Endothelial cell of umbilical vein (primary cell): ENCODE data around the gene PHEX. TPM values are rescaled to one million over a fixed set of nuclear protein-coding genes. Genes with fewer than 3 reads are reported as not detected.

ENCODE experiments used
- BruUV-seq: library from RNA; stranded (reverse); fragments of 400-500 nt; replicated peaks from 2 replicates; lab custom pipeline; 2021; lab: Mats Ljungman, UMichigan
- CTCF ChIA-PET: fragments of 300-600, 350-600 bp; sonication (Branson Sonifier 250); formaldehyde crosslinking; loops from one replicate; lab custom pipeline; 2021; ENCODE audit warnings: antibody characterized with exemption, inconsistent platforms; lab: Charles Lee
- POLR2A ChIA-PET: fragments of 300-600, 350-600 bp; sonication (Branson Sonifier 250); formaldehyde crosslinking; loops from one replicate; lab custom pipeline; 2021; ENCODE audit warnings: antibody characterized with exemption, inconsistent platforms; lab: Charles Lee
- DNase-seq: peaks from one replicate; pipeline ENCODE4 v3.0.0-alpha.2; 2011; ENCODE audit warnings: low read depth, low spot score
- FAIRE-seq: peaks from 2 replicates; lab custom pipeline; 2011; peaks lifted over from hg19 to GRCh38; lab: Jason Lieb, UNC
- H2AFZ ChIP-seq: 2 replicates; pipeline ENCODE4 v1.6.0; 2012; ENCODE audit warnings: low read depth, low read length, control low read depth, inconsistent platforms
- H3K27ac ChIP-seq: 2 replicates; pipeline ENCODE4 v1.5.1; 2011; ENCODE audit warnings: low read depth, mild to moderate bottlenecking, control low read depth, low read length, moderate library complexity; ENCODE audit not compliant: insufficient read depth
- H3K27me3 ChIP-seq, 2 experiments: 2 replicates each; pipeline versions ENCODE4 v1.6.0 to v1.6.1; 2011; ENCODE audit warnings: low read length in 2 of 2, mixed read lengths in 1 of 2; ENCODE audit not compliant: control insufficient read depth in 2 of 2, insufficient read depth in 2 of 2
- H3K36me3 ChIP-seq, 2 experiments: 2 replicates in 1 of 2; 3 replicates in 1 of 2; pipeline ENCODE4 v1.5.1; 2011; ENCODE audit warnings: low read length in 2 of 2, mild to moderate bottlenecking in 1 of 2, moderate library complexity in 1 of 2; ENCODE audit not compliant: control insufficient read depth in 2 of 2, insufficient read depth in 2 of 2; ENCODE audit errors: extremely low read depth in 1 of 2
- H3K4me1 ChIP-seq: 3 replicates; pipeline ENCODE4 v1.5.1; 2011; ENCODE audit warnings: mild to moderate bottlenecking, low read length; ENCODE audit not compliant: control insufficient read depth, insufficient read depth; ENCODE audit errors: extremely low read depth
- H3K4me2 ChIP-seq: 2 replicates; pipeline ENCODE4 v1.6.1; 2011; ENCODE audit warnings: low read length, control low read depth, mixed read lengths; ENCODE audit not compliant: insufficient read depth
- H3K4me3 ChIP-seq, 3 experiments: fragments of 200-600 bp in 1 of 3; sonication (generic), shearing (Covaris generic) in 1 of 3; replicated peaks in 1 of 3; 2 replicates each; pipeline ENCODE4 v1.5.1; 2011 to 2016; ENCODE audit warnings: control low read depth in 3 of 3, low read length in 3 of 3, mild to moderate bottlenecking in 2 of 3, inconsistent platforms in 1 of 3, low read depth in 1 of 3, moderate library complexity in 1 of 3; ENCODE audit not compliant: insufficient read depth in 1 of 3
- H3K79me2 ChIP-seq: 2 replicates; pipeline ENCODE4 v1.6.0; 2012; ENCODE audit warnings: low read length, inconsistent platforms; ENCODE audit not compliant: control insufficient read depth, insufficient read depth
- H3K9ac ChIP-seq: replicated peaks from 2 replicates; pipeline ENCODE3; 2011; ENCODE audit warnings: low read length, control low read depth; ENCODE audit not compliant: insufficient read depth; ENCODE audit errors: extremely low read depth
- H3K9me1 ChIP-seq: replicated peaks from 3 replicates; pipeline ENCODE4 v1.6.0; 2011; ENCODE audit warnings: mild to moderate bottlenecking, low read length; ENCODE audit not compliant: control insufficient read depth, insufficient read depth; ENCODE audit errors: extremely low read depth
- H3K9me3 ChIP-seq: replicated peaks from 2 replicates; pipeline ENCODE4 v1.5.1; 2012; ENCODE audit warnings: low read length, inconsistent platforms; ENCODE audit not compliant: control insufficient read depth, insufficient read depth
- H4K20me1 ChIP-seq: replicated peaks from 2 replicates; pipeline ENCODE3; 2011; ENCODE audit warnings: mild to moderate bottlenecking, low read length; ENCODE audit not compliant: control insufficient read depth, insufficient read depth; ENCODE audit errors: extremely low read depth
- CTCF ChIP-seq, 2 donors: IDR thresholded peaks; 1 replicate in 1 of 2; 2 replicates in 1 of 2; pipeline ENCODE4 v1.5.1; 2011; ENCODE audit warnings: low read length in 2 of 2, mild to moderate bottlenecking in 2 of 2, moderate library complexity in 2 of 2, control low read depth in 1 of 2, inconsistent platforms in 1 of 2, low read depth in 1 of 2; ENCODE audit not compliant: insufficient read depth in 1 of 2; ENCODE audit errors: extremely low read depth in 1 of 2
- EZH2 ChIP-seq: IDR thresholded peaks from 2 replicates; pipeline ENCODE4 v1.6.1; 2012; ENCODE audit warnings: borderline replicate concordance, low read depth, mild to moderate bottlenecking, moderate library complexity, low read length, inconsistent platforms; ENCODE audit not compliant: severe bottlenecking
- FOS ChIP-seq: IDR thresholded peaks from 2 replicates; pipeline ENCODE4 v1.6.1; 2011; ENCODE audit warnings: mild to moderate bottlenecking, low read length, moderate library complexity, borderline replicate concordance; ENCODE audit not compliant: insufficient read depth
- GATA2 ChIP-seq: IDR thresholded peaks from 2 replicates; pipeline ENCODE4 v1.7.0; 2011; ENCODE audit warnings: low read depth, mild to moderate bottlenecking, moderate library complexity, mixed read lengths, low read length; ENCODE audit not compliant: insufficient read length, insufficient read depth
- JUN ChIP-seq: IDR thresholded peaks from 2 replicates; pipeline ENCODE4 v1.6.1; 2011; ENCODE audit warnings: borderline replicate concordance, low read depth; ENCODE audit not compliant: insufficient read length, insufficient read depth
- MAX ChIP-seq: IDR thresholded peaks from 2 replicates; pipeline ENCODE4 v1.6.1; 2011; ENCODE audit not compliant: insufficient read depth, insufficient read length
- MYC ChIP-seq: IDR thresholded peaks from one replicate; pipeline ENCODE4 v1.6.1; 2011; ENCODE audit warnings: mild to moderate bottlenecking, low read depth, low read length
- POLR2A ChIP-seq: IDR thresholded peaks from 2 replicates; pipeline ENCODE4 v1.6.1; 2012; ENCODE audit warnings: low read depth, mild to moderate bottlenecking, control low read depth, low read length
- POLR2AphosphoS5 ChIP-seq: IDR thresholded peaks from 2 replicates; pipeline ENCODE4 v1.6.1; 2012; ENCODE audit warnings: low read depth, mild to moderate bottlenecking, control low read depth, low read length, moderate library complexity; ENCODE audit not compliant: insufficient read depth
- dilution Hi-C: fragments of 300-500 bp; cut with MboI; formaldehyde crosslinking; loops from one replicate; pipeline ENCODE4 v1.15.0; 2019; ENCODE audit warnings: low sequenced_read_pairs; ENCODE audit not compliant: extremely low pct_ligation_motif_present
- intact Hi-C: fragments of 100-400 bp; cut with micrococcal nuclease; formaldehyde crosslinking; loops from one replicate; pipeline ENCODE4 v1.10.0; 2022
- polyA plus RNA-seq, 4 experiments: library from polyadenylated mRNA; depleted of rRNA in 3 of 4; stranded (reverse) in 3 of 4; unstranded in 1 of 4; fragments of >200 nt; gene quantifications; 2 replicates each; pipeline versions ENCODE4 v1.2.1 to v1.2.3, GENCODE V29; 2011 to 2012; ENCODE audit warnings: missing spikeins in 1 of 4
- total RNA-seq: library from RNA; stranded (reverse); gene quantifications from 2 replicates; pipeline ENCODE4 v1.2.3, GENCODE V29; 2021

PHEX gene
- total and polyA plus RNA-seq, 2 donors (not counting 3 experiments of a cell fraction or from before 2014, with no cell fraction given), result 0.07 to 0.44 TPM

GRCh38 chrX:22296871-22297270, 264.7 kb downstream of the PHEX start:
- Histone ChIP-seq H3K9ac (no peak overlapping the region), H3K79me2 (no peaks in the 10 kb centered on the region), H3K27me3 (no peaks in the 10 kb centered on the region), H3K27ac (no peak overlapping the region), H3K4me2 (no peak overlapping the region), H4K20me1 (no peaks in the 10 kb centered on the region), H3K9me1 (no peaks in the 10 kb centered on the region), H2AFZ (no peak overlapping the region), H3K36me3 (no peaks in the 10 kb centered on the region), H3K4me1 (no peaks in the 10 kb centered on the region), H3K9me3 (no peaks in the 10 kb centered on the region), H3K4me3 (no peak overlapping the region)
- TF ChIP-seq POLR2AphosphoS5 (no peak), EZH2 (no peak), JUN (no peak), POLR2A (no peak), CTCF (IDR thresholded peaks at IDR 0.05; ENCODE audit: extremely low read depth in 1 of 2, insufficient read depth in 1 of 2, low read depth in 1 of 2, low read length in 2 of 2) (no peak), FOS (no peak), MAX (no peak), GATA2 (no peak), MYC (no peak)
- ChIA-PET CTCF (no interaction called here), POLR2A (no interaction called here)
- no TSS peak for BruUV-seq
- dilution Hi-C loops (no loop called here), intact Hi-C loops (no loop called here)
- FAIRE-seq (no peak), DNase-seq (no peak)
